Activated CD8-positive, alpha-beta T cell treated with anti-CD3 and anti-CD28 coated beads, Interleukin-2, amount 10 ng/mL, durations not matched to agents 7 days and 5 days (primary cell): Measurements from ENCODE around the gene SCGB1A1. TPM values are rescaled to one million over a fixed set of nuclear protein-coding genes. Genes with fewer than 3 reads are reported as not detected.
A peak's percentile ranks its signal among the peaks of the same experiment; 100 is the strongest.

Experiments
- ATAC-seq: fragments of 150-1000 bp; cut with Tn5 transposase; one replicate; pipeline ENCODE4 v1.10.0; 2021; ENCODE audit warnings: moderate library complexity
- CTCF ChIA-PET: fragments of 350-600 bp; sonication (Branson Sonifier 250); formaldehyde crosslinking; loops from one replicate; lab custom pipeline; 2021; ENCODE audit warnings: antibody characterized with exemption; lab: Charles Lee
- POLR2A ChIA-PET: fragments of 350-600 bp; sonication (Branson Sonifier 250); formaldehyde crosslinking; loops from one replicate; lab custom pipeline; 2021; ENCODE audit warnings: antibody characterized with exemption; lab: Charles Lee
- DNase-seq: peaks from one replicate; pipeline ENCODE4 v3.0.0-alpha.2; 2020
- H3K27ac Mint-ChIP-seq: one replicate; pipeline ENCODE4 v1.8.0; 2021; ENCODE audit warnings: mild to moderate bottlenecking, mixed read lengths
- H3K27me3 Mint-ChIP-seq: one replicate; pipeline ENCODE4 v1.8.0; 2021; ENCODE audit warnings: low read depth, mixed read lengths
- H3K36me3 Mint-ChIP-seq: one replicate; pipeline ENCODE4 v1.8.0; 2021; ENCODE audit warnings: low read depth, mixed read lengths
- H3K4me1 Mint-ChIP-seq: one replicate; pipeline ENCODE4 v1.8.0; 2021; ENCODE audit warnings: low read depth, mixed read lengths
- H3K4me3 Mint-ChIP-seq: one replicate; pipeline ENCODE4 v1.8.0; 2021; ENCODE audit warnings: mild to moderate bottlenecking, mixed read lengths
- H3K9me3 Mint-ChIP-seq: one replicate; pipeline ENCODE4 v1.8.0; 2022; ENCODE audit warnings: mixed read lengths; ENCODE audit not compliant: insufficient read depth
- total RNA-seq, 2 experiments: library from RNA; stranded (reverse); gene quantifications; one replicate each; pipeline ENCODE4 v1.2.3, GENCODE V29; 2021

SCGB1A1 gene
- total RNA-seq, 2 experiments from 2014 or later: not detected

DNA sequence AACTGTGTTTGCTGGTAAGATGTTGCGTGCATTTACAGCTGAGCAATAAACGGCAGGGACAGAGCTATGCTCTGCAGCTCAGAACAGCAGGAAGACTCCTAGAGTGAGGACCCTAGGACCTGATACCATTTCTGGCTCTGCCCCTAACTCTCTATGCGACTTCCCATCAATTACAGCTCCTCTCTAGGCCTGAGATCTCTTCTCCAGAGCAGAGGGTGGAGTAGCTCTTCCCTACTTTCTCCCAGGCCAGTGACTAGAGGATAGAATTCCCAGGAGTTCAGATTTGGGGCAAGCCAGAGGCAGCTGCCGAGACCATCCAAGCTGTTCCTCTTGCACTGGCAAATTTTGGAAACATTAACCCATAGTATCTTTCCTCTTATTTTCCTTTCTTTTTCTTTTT lies 12.8 kb upstream of the SCGB1A1 start:
- ChIA-PET POLR2A (no interaction called here), CTCF (interaction anchor here (0.8 to 1.8 kb wide), 4 partner anchors 10 to 168 kb away, joined by 3 to 8 read pairs (median 4); no protein-coding TSS in a partner anchor)
- Mint-ChIP-seq H3K36me3 (no peaks in the 10 kb centered on the region), H3K9me3 (no peaks in the 10 kb centered on the region), H3K27ac (no peak overlapping the region), H3K4me1 (peaks cover 23% of the 10 kb centered on the region), H3K4me3 (no peak overlapping the region), H3K27me3 (peaks cover 2% of the 10 kb centered on the region)
- ATAC-seq (no peak), DNase-seq (no peak)

DNA sequence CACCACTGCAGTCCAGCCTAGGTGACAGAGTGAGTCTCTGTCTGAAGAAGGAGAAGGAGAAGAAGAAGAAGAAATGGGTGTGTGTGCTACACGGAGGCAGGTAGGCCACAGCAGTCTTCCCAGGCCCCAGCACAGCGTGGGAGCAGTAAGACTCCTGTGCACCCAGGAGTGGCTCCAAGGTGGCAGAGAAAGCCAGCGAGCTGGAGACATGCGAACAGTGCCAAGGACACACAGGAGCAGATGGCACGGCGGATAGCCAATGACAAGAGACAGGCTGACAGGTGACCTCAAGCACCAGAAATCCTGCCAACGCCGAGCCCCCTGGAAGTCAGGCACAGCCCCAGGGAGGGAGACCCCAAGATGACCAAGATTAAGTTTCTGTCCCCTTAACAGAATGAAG lies 9.0 kb upstream of the SCGB1A1 start:
- Mint-ChIP-seq H3K4me3 (no peak overlapping the region), H3K4me1 (no peaks in the 10 kb centered on the region), H3K27ac (no peak overlapping the region), H3K27me3 (no peaks in the 10 kb centered on the region), H3K36me3 (no peaks in the 10 kb centered on the region), H3K9me3 (no peaks in the 10 kb centered on the region)
- POLR2A ChIA-PET: no interaction called here
- CTCF ChIA-PET: interaction anchor here (1.1 to 1.9 kb wide), 3 partner anchors 12 to 15 kb away, joined by 3 to 7 read pairs (median 4); no protein-coding TSS in a partner anchor
- ATAC-seq (no peak), DNase-seq (no peak)

GRCh38 chr11:62410972-62411371 lies 7.9 kb upstream of the SCGB1A1 start:
- no peak overlapping the region for H3K4me3 Mint-ChIP-seq
- no peaks in the 10 kb centered on the region for H3K4me1 Mint-ChIP-seq
- no peaks in the 10 kb centered on the region for H3K27me3 Mint-ChIP-seq
- no peaks in the 10 kb centered on the region for H3K36me3 Mint-ChIP-seq
- POLR2A ChIA-PET: interaction anchor here (0.6 kb wide), 1 partner anchor 35 kb away, joined by 3 read pairs; no protein-coding TSS in a partner anchor
- H3K27ac Mint-ChIP-seq: no peak overlapping the region
- H3K9me3 Mint-ChIP-seq: no peaks in the 10 kb centered on the region
- DNase-seq: no peak
- CTCF ChIA-PET: interaction anchor here (1.1 to 1.5 kb wide), 2 partner anchors 14 to 16 kb away, joined by 3 to 4 read pairs; no protein-coding TSS in a partner anchor
- no peak for ATAC-seq

- ATAC-seq: no peak
- Mint-ChIP-seq H3K36me3 (no peaks in the 10 kb centered on the region), H3K27ac (no peak overlapping the region), H3K4me1 (no peaks in the 10 kb centered on the region), H3K4me3 (no peak overlapping the region), H3K27me3 (peaks cover 2% of the 10 kb centered on the region), H3K9me3 (no peaks in the 10 kb centered on the region)
- DNase-seq: no peak
- CTCF ChIA-PET: interaction anchor here (1.0 to 1.9 kb wide), 4 partner anchors 13 to 19 kb away, joined by 3 to 5 read pairs (median 4); no protein-coding TSS in a partner anchor
- POLR2A ChIA-PET: interaction anchor here (0.6 kb wide), 1 partner anchor 35 kb away, joined by 3 read pairs; no protein-coding TSS in a partner anchor
Observed at GRCh38 chr11:62411524-62411923, 7.3 kb upstream of the SCGB1A1 start.

DNA sequence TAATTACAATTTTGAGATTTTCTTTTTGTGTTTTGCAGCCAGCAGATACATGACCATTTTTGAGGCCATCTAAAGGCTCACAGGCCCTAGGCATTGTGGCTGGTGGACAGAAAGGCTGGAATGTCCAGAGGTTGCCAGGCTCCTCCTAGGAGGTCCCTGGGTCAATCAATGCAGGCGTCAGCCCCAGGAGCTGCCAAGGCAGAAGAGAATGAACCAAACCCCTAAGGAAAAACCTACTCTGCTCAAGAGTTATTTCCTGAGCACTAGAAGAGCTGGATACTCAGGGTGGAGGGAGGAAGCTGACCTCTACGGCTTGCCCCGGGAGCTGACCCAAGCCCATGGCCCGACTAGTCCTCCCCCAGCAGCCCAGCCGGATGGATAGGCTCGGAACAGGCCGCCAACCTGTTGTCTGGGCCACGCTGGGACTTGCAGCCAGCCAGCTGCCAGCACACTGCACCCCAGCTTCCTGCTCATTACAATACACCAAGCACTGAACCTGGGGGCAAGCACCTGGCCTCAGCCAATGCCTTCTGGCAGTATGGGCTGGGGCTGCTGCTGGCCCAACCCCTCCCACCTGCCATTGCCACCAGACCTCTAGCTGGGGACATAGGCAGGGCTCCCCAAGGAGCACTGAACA lies 5.7 kb upstream of the SCGB1A1 start:
- ATAC-seq: no peak

GRCh38 chr11:62416596-62416995 lies 2.2 kb upstream of the SCGB1A1 start:
- ATAC-seq (no peak), DNase-seq (no peak)
- H3K4me3 Mint-ChIP-seq: no peak overlapping the region
- no peaks in the 10 kb centered on the region for H3K9me3 Mint-ChIP-seq
- peaks cover 12% of the 10 kb centered on the region for H3K27me3 Mint-ChIP-seq
- CTCF ChIA-PET: no interaction called here
- H3K4me1 Mint-ChIP-seq: no peaks in the 10 kb centered on the region
- H3K27ac Mint-ChIP-seq: no peak overlapping the region
- POLR2A ChIA-PET: no interaction called here
- no peaks in the 10 kb centered on the region for H3K36me3 Mint-ChIP-seq

More for the DNA sequence above, 5.7 kb upstream of the SCGB1A1 start:
- Mint-ChIP-seq H3K4me1 (no peaks in the 10 kb centered on the region), H3K36me3 (no peaks in the 10 kb centered on the region), H3K27me3 (peaks cover 3% of the 10 kb centered on the region), H3K27ac (no peak overlapping the region), H3K4me3 (no peak overlapping the region), H3K9me3 (no peaks in the 10 kb centered on the region)
- no peak for DNase-seq
- ChIA-PET CTCF (interaction anchor here (1.0 to 2.8 kb wide), 3 partner anchors 11 to 20 kb away, joined by 3 to 18 read pairs (median 5); no protein-coding TSS in a partner anchor), POLR2A (interaction anchor here (0.7 kb wide), 1 partner anchor 430 kb away, joined by 3 read pairs; no protein-coding TSS in a partner anchor)

DNA sequence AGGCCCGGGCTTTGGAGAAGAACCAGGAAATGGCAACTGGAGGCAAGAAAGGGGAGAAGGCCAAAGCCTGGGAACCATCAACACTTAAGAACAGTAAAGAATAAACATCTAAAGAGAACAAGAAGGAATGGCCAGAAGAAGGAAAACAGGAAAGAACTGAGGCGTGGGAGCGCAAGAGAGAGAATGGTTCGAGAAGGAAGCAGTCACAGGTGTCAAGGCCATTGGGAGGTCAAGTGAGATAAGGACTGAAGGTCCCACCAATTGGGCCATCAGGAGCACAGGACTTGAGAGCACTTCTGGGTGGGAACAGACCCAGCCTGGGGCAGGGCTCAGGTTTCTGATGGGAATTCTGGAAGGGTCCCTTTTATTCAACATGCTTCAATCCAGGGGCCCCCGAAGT lies 697 bp upstream of the SCGB1A1 start:
- Mint-ChIP-seq H3K4me3 (no peak overlapping the region), H3K27ac (no peak overlapping the region), H3K9me3 (no peaks in the 10 kb centered on the region), H3K27me3 (peaks cover 12% of the 10 kb centered on the region), H3K4me1 (peaks cover 4% of the 10 kb centered on the region), H3K36me3 (no peaks in the 10 kb centered on the region)
- POLR2A ChIA-PET: no interaction called here
- no peak for DNase-seq
- CTCF ChIA-PET: interaction anchor here (1.4 to 2.0 kb wide), 3 partner anchors 23 to 142 kb away, joined by 5 to 8 read pairs (median 5); no protein-coding TSS in a partner anchor
- no peak for ATAC-seq

GRCh38 chr11:62419314-62419929 lies 589 bp downstream of the SCGB1A1 start:
- Mint-ChIP-seq H3K9me3 (no peaks in the 10 kb centered on the region), H3K27ac (no peak overlapping the region), H3K27me3 (peaks cover 18% of the 10 kb centered on the region), H3K4me1 (peaks cover 13% of the 10 kb centered on the region), H3K36me3 (no peaks in the 10 kb centered on the region), H3K4me3 (no peak overlapping the region)
- ChIA-PET CTCF (interaction anchor here (1.1 to 2.0 kb wide), 5 partner anchors 17 to 141 kb away, joined by 3 to 8 read pairs (median 5); no protein-coding TSS in a partner anchor), POLR2A (interaction anchor here (0.5 kb wide), 1 partner anchor 61 kb away, joined by 3 read pairs; no protein-coding TSS in a partner anchor)
- no peak for ATAC-seq
- no peak for DNase-seq

- H3K4me1 Mint-ChIP-seq: peaks cover 19% of the 10 kb centered on the region
- ChIA-PET CTCF (interaction anchor here (1.1 to 2.0 kb wide), 4 partner anchors 16 to 140 kb away, joined by 3 to 8 read pairs (median 4); no protein-coding TSS in a partner anchor), POLR2A (no interaction called here)
- DNase-seq: no peak
- no peak overlapping the region for H3K4me3 Mint-ChIP-seq
- no peak for ATAC-seq
- no peaks in the 10 kb centered on the region for H3K36me3 Mint-ChIP-seq
- H3K27ac Mint-ChIP-seq: no peak overlapping the region
- H3K27me3 Mint-ChIP-seq: peaks cover 18% of the 10 kb centered on the region
- no peaks in the 10 kb centered on the region for H3K9me3 Mint-ChIP-seq
Observed at GRCh38 chr11:62419943-62420342, 1.1 kb downstream of the SCGB1A1 start.

- CTCF ChIA-PET: interaction anchor here (1.1 to 9.3 kb wide), 4 partner anchors 12 to 140 kb away, joined by 4 to 294 read pairs (median 52); no protein-coding TSS in a partner anchor
- Mint-ChIP-seq H3K4me1 (peaks cover 21% of the 10 kb centered on the region), H3K27ac (no peak overlapping the region), H3K9me3 (no peaks in the 10 kb centered on the region), H3K4me3 (no peak overlapping the region), H3K36me3 (no peaks in the 10 kb centered on the region), H3K27me3 (peaks cover 18% of the 10 kb centered on the region)
- POLR2A ChIA-PET: no interaction called here
- DNase-seq (no peak), ATAC-seq (no peak)
Observed at GRCh38 chr11:62420882-62421281, 2.0 kb downstream of the SCGB1A1 start.

DNA sequence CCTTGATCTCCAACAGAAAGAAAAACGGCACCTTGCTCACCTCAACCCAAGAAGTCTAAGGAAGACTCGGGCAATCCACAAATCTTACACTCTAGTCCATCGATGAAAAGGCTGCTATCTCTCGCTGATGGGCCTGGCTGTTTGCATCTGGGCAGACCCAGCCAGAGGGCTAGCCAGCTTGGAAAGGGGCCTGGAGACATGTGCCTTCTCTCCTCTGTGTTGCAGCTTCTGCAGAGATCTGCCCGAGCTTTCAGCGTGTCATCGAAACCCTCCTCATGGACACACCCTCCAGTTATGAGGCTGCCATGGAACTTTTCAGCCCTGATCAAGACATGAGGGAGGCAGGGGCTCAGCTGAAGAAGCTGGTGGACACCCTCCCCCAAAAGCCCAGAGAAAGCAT lies 3.2 kb downstream of the SCGB1A1 start:
- Mint-ChIP-seq H3K4me1 (peaks cover 32% of the 10 kb centered on the region), H3K4me3 (no peak overlapping the region), H3K27ac (peak overlapping the region; percentile 3), H3K27me3 (peaks cover 15% of the 10 kb centered on the region), H3K36me3 (no peaks in the 10 kb centered on the region), H3K9me3 (no peaks in the 10 kb centered on the region)
- ChIA-PET CTCF (interaction anchor here (1.1 to 9.3 kb wide), 6 partner anchors 13 to 139 kb away, joined by 3 to 294 read pairs (median 8); no protein-coding TSS in a partner anchor), POLR2A (interaction anchor here (1.1 kb wide), 1 partner anchor 419 kb away, joined by 3 read pairs; no protein-coding TSS in a partner anchor)
- ATAC-seq (no peak), DNase-seq (no peak)
